GM12878 (cell line): ENCODE measurements around the gene GET3. TPM values are rescaled to one million over a fixed set of nuclear protein-coding genes. Genes with fewer than 3 reads are reported as not detected.

Source experiments
- ATAC-seq: fragments of 200-7000 bp; cut with Tn5 transposase; 3 replicates; pipeline ENCODE4 v1.9.1; 2020; ENCODE audit warnings: mild to moderate bottlenecking, moderate library complexity
- BruUV-seq: library from RNA; stranded (reverse); fragments of 400-500 nt; replicated peaks from 2 replicates; lab custom pipeline; 2021; lab: Mats Ljungman, UMichigan
- CTCF ChIA-PET: fragments of 300-600 bp; sonication (Branson Sonifier 250); formaldehyde crosslinking; extraction: SDS; loops from one replicate; lab custom pipeline; 2021; ENCODE audit warnings: inconsistent platforms; lab: Yijun Ruan, JAX
- POLR2A ChIA-PET: fragments of 350-600 bp; formaldehyde crosslinking; extraction: SDS; loops from one replicate; lab custom pipeline; 2021; ENCODE audit warnings: inconsistent platforms; lab: Charles Lee
- RAD21 ChIA-PET: fragments of 300-600 bp; sonication (Branson Sonifier 250); formaldehyde crosslinking; loops from one replicate; lab custom pipeline; 2023; ENCODE audit warnings: antibody characterized with exemption; ENCODE audit not compliant: unreplicated experiment; lab: Charles Lee
- SMC1A ChIA-PET: fragments of 300-600 bp; sonication (Branson Sonifier 250); formaldehyde crosslinking; loops from one replicate; lab custom pipeline; 2023; ENCODE audit not compliant: unreplicated experiment, uncharacterized antibody; lab: Charles Lee
- DNase-seq: peaks from one replicate; pipeline ENCODE4 v3.0.0-alpha.2; 2011; ENCODE audit warnings: low read depth, low spot score
- FAIRE-seq: peaks from 3 replicates; lab custom pipeline; 2011; peaks lifted over from hg19 to GRCh38; lab: Jason Lieb, UNC
- H2AFZ ChIP-seq: 2 replicates; pipeline ENCODE4 v1.6.0; 2011; ENCODE audit warnings: low read depth, low read length, control low read depth; ENCODE audit not compliant: control insufficient read depth
- H3K27ac ChIP-seq: 2 replicates; pipeline ENCODE4 v1.5.1; 2011; ENCODE audit warnings: control low read depth; ENCODE audit not compliant: control insufficient read depth, insufficient read depth
- H3K27me3 ChIP-seq, 2 experiments: replicated peaks in 1 of 2; 2 replicates each; pipeline versions ENCODE4 v1.6.0 to v1.6.1; 2011; ENCODE audit warnings: low read length in 1 of 2; ENCODE audit not compliant: control insufficient read depth in 2 of 2, insufficient read depth in 2 of 2
- H3K36me3 ChIP-seq, 2 experiments: 2 replicates each; pipeline ENCODE4 v1.5.1; 2011; ENCODE audit warnings: low read length in 1 of 2; ENCODE audit not compliant: control insufficient read depth in 2 of 2, insufficient read depth in 2 of 2
- H3K4me1 ChIP-seq: 2 replicates; pipeline ENCODE4 v1.6.1; 2011; ENCODE audit warnings: mild to moderate bottlenecking, low read length, moderate library complexity, mixed read lengths; ENCODE audit not compliant: control insufficient read depth, insufficient read depth
- H3K4me2 ChIP-seq: 2 replicates; pipeline ENCODE4 v1.6.0; 2011; ENCODE audit warnings: control low read depth; ENCODE audit not compliant: control insufficient read depth, insufficient read depth
- H3K4me3 ChIP-seq: fragments of 200-600 bp; sonication (generic); 2 replicates; pipeline ENCODE4 v1.5.1; 2016
- H3K79me2 ChIP-seq: 2 replicates; pipeline ENCODE4 v1.6.0; 2011; ENCODE audit warnings: low read length; ENCODE audit not compliant: control insufficient read depth, insufficient read depth
- H3K9ac ChIP-seq: 2 replicates; pipeline ENCODE4 v1.8.0; 2011; ENCODE audit warnings: low read length, control low read depth, mixed read lengths; ENCODE audit not compliant: control insufficient read depth, insufficient read depth
- H3K9me3 ChIP-seq: replicated peaks from 3 replicates; pipeline ENCODE4 v1.5.1; 2011; ENCODE audit warnings: mild to moderate bottlenecking, low read length; ENCODE audit not compliant: control insufficient read depth, insufficient read depth
- H4K20me1 ChIP-seq: 2 replicates; pipeline ENCODE4 v1.6.0; 2011; ENCODE audit not compliant: control insufficient read depth, insufficient read depth
- HDGF ChIP-seq: fragments of 450-650 bp; IDR thresholded peaks from 2 replicates; pipeline ENCODE4 v1.6.1; 2016; ENCODE audit warnings: antibody characterized with exemption
- JUND ChIP-seq: IDR thresholded peaks from 2 replicates; pipeline ENCODE4 v1.6.1; 2012; ENCODE audit warnings: low read depth, mild to moderate bottlenecking, low read length, improper control_type of control experiment, moderate library complexity
- KAT2A ChIP-seq: conservative IDR thresholded peaks from 2 replicates; pipeline ENCODE4 v1.6.1; 2011; ENCODE audit warnings: low read depth, low read length; ENCODE audit not compliant: control insufficient read depth
- MEF2A ChIP-seq: IDR thresholded peaks from 2 replicates; pipeline ENCODE4 v1.6.1; 2011; ENCODE audit warnings: low read depth, mild to moderate bottlenecking, low read length, moderate library complexity; ENCODE audit not compliant: insufficient read depth
- PAX5 ChIP-seq: IDR thresholded peaks from 2 replicates; pipeline ENCODE4 v1.6.1; 2011; ENCODE audit warnings: low read depth, low read length, borderline replicate concordance
- RB1 ChIP-seq: fragments of 450-650 bp; formaldehyde crosslinking; IDR thresholded peaks from 2 replicates; pipeline ENCODE4 v1.6.1; 2017; ENCODE audit warnings: mild to moderate bottlenecking, borderline replicate concordance
- RBBP5 ChIP-seq: fragments of 200-600 bp; sonication (generic); conservative IDR thresholded peaks from 2 replicates; pipeline ENCODE4 v1.6.1; 2016
- RELB ChIP-seq: fragments of 450-650 bp; IDR thresholded peaks from 2 replicates; pipeline ENCODE4 v1.6.1; 2017; ENCODE audit warnings: low read depth, mild to moderate bottlenecking, moderate library complexity
- REST ChIP-seq: IDR thresholded peaks from 2 replicates; pipeline ENCODE4 v1.6.1; 2012; ENCODE audit warnings: mild to moderate bottlenecking, low read depth, low read length
- SUZ12 ChIP-seq: fragments of 200-600 bp; sonication (generic); IDR thresholded peaks from one replicate; pipeline ENCODE4 v1.6.1; 2018; ENCODE audit warnings: antibody characterized with exemption, mild to moderate bottlenecking; ENCODE audit not compliant: unreplicated experiment
- TBL1XR1 ChIP-seq: IDR thresholded peaks from 2 replicates; pipeline ENCODE4 v1.6.1; 2012; ENCODE audit warnings: low read depth, low read length, improper control_type of control experiment
- ZNF592 ChIP-seq: fragments of 450-650 bp; IDR thresholded peaks from 2 replicates; pipeline ENCODE4 v1.6.1; 2017; ENCODE audit warnings: mild to moderate bottlenecking, moderate library complexity
- WGBS: methylation state at CpG from one replicate; pipeline ENCODE4 v1.1.6; 2016; ENCODE audit warnings: low lambda C conversion rate; ENCODE audit not compliant: insufficient replicate concordance, insufficient coverage; ENCODE audit errors: missing lambda C conversion rate; 5-methylcytosine and 5-hydroxymethylcytosine counted together
- in situ Hi-C: fragments of 300-500 bp; cut with MboI; formaldehyde crosslinking; loops from 9 replicates; pipeline ENCODE4 v1.14.3; 2018; ENCODE audit warnings: mixed read lengths
- intact Hi-C: fragments of 100-400 bp; cut with micrococcal nuclease; formaldehyde crosslinking; loops from one replicate; pipeline ENCODE4 v1.14.2; 2022; ENCODE audit not compliant: unreplicated experiment
- polyA plus RNA-seq, 11 experiments: library from polyadenylated mRNA; depleted of rRNA in 4 of 11; unstranded in 6 of 11; stranded (reverse) in 5 of 11; fragments of >200 nt; fragmentation: Nextera tagmentation in 4 of 11; fragmentation: Illumina TruSeq in 1 of 11; extraction: Ambion mirVana in 4 of 11; extraction: Trizol in 1 of 11; gene quantifications; 1 replicate in 1 of 11; 2 replicates in 10 of 11; pipeline versions ENCODE4 v1.2.1 to v1.2.3, GENCODE V29; 2011 to 2016; ENCODE audit warnings: inconsistent platforms in 2 of 11, missing spikeins in 2 of 11, low read depth in 1 of 11
- total RNA-seq, 4 experiments: library from RNA; depleted of rRNA in 3 of 4; stranded (reverse); fragments of >200 nt in 3 of 4; fragmentation: Illumina TruSeq in 1 of 4; extraction: Trizol in 1 of 4; gene quantifications; 2 replicates each; pipeline versions ENCODE4 v1.2.1 to v1.2.3, GENCODE V29; 2013 to 2021

Gene GET3
- total and polyA plus RNA-seq, 10 of the 15 experiments (the other 5 are each of a cell fraction or from before 2014, with no cell fraction given): 14.5 to 144 (median 97.2) TPM

GRCh38 chr19:12696366-12697335 lies 40.6 kb upstream of the GET3 start, which contains the start of gene FBXW9:
FBXW9 (minus strand) TSS chr19:12696631; CDS start chr19:12696581, 50 bp downstream.
- peak within 1 kb of the TSS; percentile 83 for H3K27ac ChIP-seq
- intact Hi-C loops: no loop called here
- 7% methylated on average over 59 of the region's 59 CpGs for WGBS
- ATAC-seq (peak; percentile 96), FAIRE-seq (peak; percentile 94), DNase-seq (peak; percentile 84)
- H3K79me2 ChIP-seq: no peaks in the 10 kb centered on the region
- ChIA-PET CTCF (interaction anchor here (0.8 to 1.5 kb wide), 3 partner anchors 19 to 151 kb away, joined by 4 to 5 read pairs (median 4); no protein-coding TSS in a partner anchor), POLR2A (interaction anchor here (0.6 to 1.4 kb wide), 8 partner anchors 11 to 711 kb away, joined by 3 to 5 read pairs (median 4); no protein-coding TSS in a partner anchor), SMC1A (interaction anchor here (0.7 to 1.1 kb wide), 2 partner anchors 21 to 61 kb away, joined by 3 to 4 read pairs; no protein-coding TSS in a partner anchor), RAD21 (interaction anchor here (0.8 to 1.0 kb wide), 2 partner anchors 99 to 129 kb away, joined by 3 read pairs; no protein-coding TSS in a partner anchor)
- peaks cover 9% of the 10 kb centered on the region for H3K4me1 ChIP-seq
- peak within 1 kb of the TSS; percentile 96 for H3K4me2 ChIP-seq
- in situ Hi-C loops: no loop called here
- BruUV-seq: TSS peak; percentile 100
- H3K9ac ChIP-seq: peak within 1 kb of the TSS; percentile 82
- peak within 1 kb of the TSS; percentile 94 for H2AFZ ChIP-seq
- H3K9me3 ChIP-seq: no peaks in the 10 kb centered on the region
- peaks cover 6 to 10% of the 10 kb centered on the region in 2 experiments; a peak in 3 of 4 replicates for H3K36me3 ChIP-seq
- peak within 1 kb of the TSS; percentile 85 for H3K4me3 ChIP-seq
- no peaks in the 10 kb centered on the region for H4K20me1 ChIP-seq
- no peaks in the 10 kb centered on the region for H3K27me3 ChIP-seq
- peak; percentile 95 for TF ChIP-seq RELB
- 0 out of 2 replicates have a peak, but pooled peaks have one; percentile 39 for TF ChIP-seq RB1
- no peak for TF ChIP-seq SUZ12
- peak; percentile 65; the same call in 1 of the 2 replicates for TF ChIP-seq MEF2A
- 0 out of 2 replicates have a peak, but pooled peaks have one; percentile 11 for TF ChIP-seq PAX5
- no peak for TF ChIP-seq TBL1XR1
- TF ChIP-seq HDGF: no peak
- TF ChIP-seq JUND: no peak
- TF ChIP-seq ZNF592: no peak
- TF ChIP-seq KAT2A: no peak
- no peak for TF ChIP-seq REST
- TF ChIP-seq RBBP5: no peak
